ENCODE data around the gene TMPRSS9.
A peak's percentile ranks its signal among the peaks of the same experiment; 100 is the strongest.

Gene TMPRSS9

DNA sequence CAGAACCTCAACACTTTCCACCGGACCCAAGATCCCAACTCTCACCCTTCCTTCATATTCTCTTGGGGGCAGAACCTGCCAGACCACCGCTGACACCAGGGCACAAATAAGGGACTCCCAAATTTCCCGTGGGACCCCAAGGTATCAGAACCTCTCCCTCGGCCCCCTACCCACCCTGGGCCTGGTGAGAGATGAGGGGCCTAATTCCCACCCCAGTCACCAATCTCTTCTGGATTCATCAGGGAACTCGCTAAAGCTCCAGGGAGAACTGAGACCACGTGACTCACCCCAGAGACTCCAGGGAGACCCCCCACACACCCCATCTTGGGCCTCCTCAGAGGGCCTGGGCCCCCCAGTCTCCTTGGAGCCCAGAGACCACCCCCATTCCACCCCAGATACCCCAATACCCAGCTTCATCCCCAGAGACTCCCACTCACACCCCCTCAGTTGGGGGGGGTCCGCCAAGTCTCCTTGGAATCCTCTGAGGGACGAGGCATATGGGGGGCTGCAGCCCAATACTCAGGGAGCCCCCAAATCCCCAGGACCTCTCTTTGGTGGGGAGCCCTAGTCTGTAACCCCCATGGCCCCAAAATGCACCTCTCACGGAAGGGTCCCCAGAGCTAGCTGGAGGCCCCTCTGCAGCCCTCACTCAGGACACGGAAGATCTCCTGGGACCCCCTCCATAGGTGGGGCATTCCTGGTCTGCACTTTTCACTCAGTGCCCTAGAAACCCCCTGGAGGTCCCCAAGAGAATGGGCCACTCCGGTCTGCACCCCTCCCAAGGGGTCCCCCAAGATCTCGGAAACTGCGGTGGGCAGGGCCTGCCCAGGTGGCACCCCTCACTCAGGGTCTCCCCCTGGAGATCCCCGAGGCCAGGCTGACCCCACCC is 95.1 kb downstream of the TMPRSS9 start:
- no peak for ATAC-seq
- TF ChIP-seq ZFP3 (CRISPR knock-in tag; IDR thresholded peaks at IDR 0.05) = no peak
- no peak for TF ChIP-seq ZFP30 (CRISPR knock-in tag; IDR thresholded peaks at IDR 0.05)
- TF ChIP-seq, protein P1, sequence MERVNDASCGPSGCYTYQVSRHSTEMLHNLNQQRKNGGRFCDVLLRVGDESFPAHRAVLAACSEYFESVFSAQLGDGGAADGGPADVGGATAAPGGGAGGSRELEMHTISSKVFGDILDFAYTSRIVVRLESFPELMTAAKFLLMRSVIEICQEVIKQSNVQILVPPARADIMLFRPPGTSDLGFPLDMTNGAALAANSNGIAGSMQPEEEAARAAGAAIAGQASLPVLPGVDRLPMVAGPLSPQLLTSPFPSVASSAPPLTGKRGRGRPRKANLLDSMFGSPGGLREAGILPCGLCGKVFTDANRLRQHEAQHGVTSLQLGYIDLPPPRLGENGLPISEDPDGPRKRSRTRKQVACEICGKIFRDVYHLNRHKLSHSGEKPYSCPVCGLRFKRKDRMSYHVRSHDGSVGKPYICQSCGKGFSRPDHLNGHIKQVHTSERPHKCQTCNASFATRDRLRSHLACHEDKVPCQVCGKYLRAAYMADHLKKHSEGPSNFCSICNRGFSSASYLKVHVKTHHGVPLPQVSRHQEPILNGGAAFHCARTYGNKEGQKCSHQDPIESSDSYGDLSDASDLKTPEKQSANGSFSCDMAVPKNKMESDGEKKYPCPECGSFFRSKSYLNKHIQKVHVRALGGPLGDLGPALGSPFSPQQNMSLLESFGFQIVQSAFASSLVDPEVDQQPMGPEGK (CRISPR knock-in tag; IDR thresholded peaks at IDR 0.05; ENCODE audit: borderline replicate concordance) = no peak
- TF ChIP-seq, protein P2, sequence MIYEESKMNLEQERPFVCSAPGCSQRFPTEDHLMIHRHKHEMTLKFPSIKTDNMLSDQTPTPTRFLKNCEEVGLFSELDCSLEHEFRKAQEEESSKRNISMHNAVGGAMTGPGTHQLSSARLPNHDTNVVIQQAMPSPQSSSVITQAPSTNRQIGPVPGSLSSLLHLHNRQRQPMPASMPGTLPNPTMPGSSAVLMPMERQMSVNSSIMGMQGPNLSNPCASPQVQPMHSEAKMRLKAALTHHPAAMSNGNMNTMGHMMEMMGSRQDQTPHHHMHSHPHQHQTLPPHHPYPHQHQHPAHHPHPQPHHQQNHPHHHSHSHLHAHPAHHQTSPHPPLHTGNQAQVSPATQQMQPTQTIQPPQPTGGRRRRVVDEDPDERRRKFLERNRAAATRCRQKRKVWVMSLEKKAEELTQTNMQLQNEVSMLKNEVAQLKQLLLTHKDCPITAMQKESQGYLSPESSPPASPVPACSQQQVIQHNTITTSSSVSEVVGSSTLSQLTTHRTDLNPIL (CRISPR knock-in tag; IDR thresholded peaks at IDR 0.05; ENCODE audit: low read depth) = no peak
- no peak for TF ChIP-seq ZNF8 (CRISPR knock-in tag; IDR thresholded peaks at IDR 0.05)
- no peak for TF ChIP-seq ZNF70 (CRISPR knock-in tag; IDR thresholded peaks at IDR 0.05)
- TF ChIP-seq ZC3H10 (CRISPR knock-in tag; IDR thresholded peaks at IDR 0.05) = no peak
- TF ChIP-seq, protein P3, sequence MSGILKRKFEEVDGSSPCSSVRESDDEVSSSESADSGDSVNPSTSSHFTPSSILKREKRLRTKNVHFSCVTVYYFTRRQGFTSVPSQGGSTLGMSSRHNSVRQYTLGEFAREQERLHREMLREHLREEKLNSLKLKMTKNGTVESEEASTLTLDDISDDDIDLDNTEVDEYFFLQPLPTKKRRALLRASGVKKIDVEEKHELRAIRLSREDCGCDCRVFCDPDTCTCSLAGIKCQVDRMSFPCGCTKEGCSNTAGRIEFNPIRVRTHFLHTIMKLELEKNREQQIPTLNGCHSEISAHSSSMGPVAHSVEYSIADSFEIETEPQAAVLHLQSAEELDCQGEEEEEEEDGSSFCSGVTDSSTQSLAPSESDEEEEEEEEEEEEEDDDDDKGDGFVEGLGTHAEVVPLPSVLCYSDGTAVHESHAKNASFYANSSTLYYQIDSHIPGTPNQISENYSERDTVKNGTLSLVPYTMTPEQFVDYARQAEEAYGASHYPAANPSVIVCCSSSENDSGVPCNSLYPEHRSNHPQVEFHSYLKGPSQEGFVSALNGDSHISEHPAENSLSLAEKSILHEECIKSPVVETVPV (CRISPR knock-in tag; IDR thresholded peaks at IDR 0.05) = no peak
- no peak for TF ChIP-seq SNAI2 (CRISPR knock-in tag; IDR thresholded peaks at IDR 0.05)
- TF ChIP-seq BACH2 (CRISPR knock-in tag; IDR thresholded peaks at IDR 0.05; ENCODE audit: borderline replicate concordance) = no peak
- no peak for TF ChIP-seq PPARA (CRISPR knock-in tag; IDR thresholded peaks at IDR 0.05; ENCODE audit: borderline replicate concordance)
- TF ChIP-seq, protein P4, sequence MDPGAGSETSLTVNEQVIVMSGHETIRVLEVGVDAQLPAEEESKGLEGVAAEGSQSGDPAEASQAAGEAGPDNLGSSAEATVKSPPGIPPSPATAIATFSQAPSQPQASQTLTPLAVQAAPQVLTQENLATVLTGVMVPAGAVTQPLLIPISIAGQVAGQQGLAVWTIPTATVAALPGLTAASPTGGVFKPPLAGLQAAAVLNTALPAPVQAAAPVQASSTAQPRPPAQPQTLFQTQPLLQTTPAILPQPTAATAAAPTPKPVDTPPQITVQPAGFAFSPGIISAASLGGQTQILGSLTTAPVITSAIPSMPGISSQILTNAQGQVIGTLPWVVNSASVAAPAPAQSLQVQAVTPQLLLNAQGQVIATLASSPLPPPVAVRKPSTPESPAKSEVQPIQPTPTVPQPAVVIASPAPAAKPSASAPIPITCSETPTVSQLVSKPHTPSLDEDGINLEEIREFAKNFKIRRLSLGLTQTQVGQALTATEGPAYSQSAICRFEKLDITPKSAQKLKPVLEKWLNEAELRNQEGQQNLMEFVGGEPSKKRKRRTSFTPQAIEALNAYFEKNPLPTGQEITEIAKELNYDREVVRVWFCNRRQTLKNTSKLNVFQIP (CRISPR knock-in tag; IDR thresholded peaks at IDR 0.05; ENCODE audit: borderline replicate concordance, low read depth) = no peak
- TF ChIP-seq ARNTL (CRISPR knock-in tag; IDR thresholded peaks at IDR 0.05; ENCODE audit: borderline replicate concordance, low read depth) = no peak
- no peak for TF ChIP-seq ZNF565 (CRISPR knock-in tag; conservative IDR thresholded peaks at IDR 0.05; ENCODE audit: low read depth)
- no peak for TF ChIP-seq CSDC2 (CRISPR knock-in tag; IDR thresholded peaks at IDR 0.05)
- TF ChIP-seq TOX (CRISPR knock-in tag; IDR thresholded peaks at IDR 0.05; ENCODE audit: borderline replicate concordance) = no peak

DNA sequence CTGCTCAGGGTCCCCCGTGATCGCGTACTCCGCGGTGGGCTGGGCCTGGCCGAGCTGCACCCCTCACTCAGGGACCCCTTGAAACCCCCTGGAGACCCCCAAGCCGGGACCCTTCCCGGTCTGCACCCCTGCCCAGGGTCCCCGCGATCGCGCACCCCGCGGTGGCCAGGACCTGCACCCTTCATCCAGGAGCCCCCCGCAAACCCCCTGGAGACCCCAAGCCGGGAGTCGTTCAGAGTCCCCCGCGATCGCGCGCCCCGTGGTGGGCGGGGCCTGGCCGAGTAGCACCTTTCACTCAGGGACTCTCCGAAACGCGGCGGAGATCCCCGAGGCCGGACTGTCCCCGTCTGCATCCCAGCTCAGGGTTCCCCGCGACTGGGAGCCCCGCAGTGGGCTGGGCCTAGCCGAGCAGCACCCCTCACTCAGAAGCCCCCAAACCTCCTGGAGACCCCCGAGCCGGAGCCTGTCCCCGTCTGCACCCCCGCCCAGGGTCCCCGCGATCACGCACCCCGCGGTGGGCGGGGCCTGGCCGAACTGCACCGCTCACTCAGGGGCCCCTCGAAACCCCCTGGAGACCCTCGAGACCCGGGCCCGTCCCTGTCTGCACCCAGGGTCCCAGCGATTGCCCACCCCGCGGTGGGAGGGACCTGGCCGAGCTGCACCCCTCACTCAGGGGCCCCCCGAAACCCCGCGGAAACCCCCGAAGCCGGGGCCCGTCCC is 95.9 kb downstream of the TMPRSS9 start:
- TF ChIP-seq ZFP30 (CRISPR knock-in tag; IDR thresholded peaks at IDR 0.05) = no peak
- ATAC-seq = peak; percentile 60

DNA sequence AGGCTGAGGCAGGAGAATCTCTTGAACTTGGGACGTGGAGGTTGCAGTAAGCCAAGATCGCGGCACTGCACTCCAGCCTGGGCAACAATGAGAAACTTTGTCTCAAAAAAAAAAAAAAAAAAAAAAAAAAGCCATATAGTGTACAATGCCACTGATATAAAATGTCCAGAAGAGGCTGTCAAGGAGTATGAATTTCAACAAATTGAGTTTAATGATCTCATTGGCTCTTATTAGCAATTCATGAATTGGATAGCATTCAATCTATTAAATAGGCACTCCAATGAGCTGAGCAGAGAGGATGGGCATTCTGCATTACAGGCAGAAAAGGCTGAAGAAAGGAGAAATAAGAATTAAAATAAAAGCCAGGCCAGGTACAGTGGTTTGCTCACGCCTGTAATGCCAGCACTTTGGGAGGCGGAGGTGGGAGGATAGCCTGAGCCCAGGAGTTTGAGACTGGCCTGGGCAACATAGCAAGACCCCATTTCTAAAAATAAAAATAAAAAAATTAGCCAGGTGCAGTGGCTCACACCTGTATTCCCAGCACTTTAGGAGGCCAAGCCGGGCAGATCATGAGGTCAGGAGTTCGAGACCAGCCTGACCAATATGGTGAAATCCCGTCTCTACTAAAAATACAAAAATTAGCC is 97.5 kb downstream of the TMPRSS9 start:
- ATAC-seq = no peak
- no peak for TF ChIP-seq ZFP3 (CRISPR knock-in tag; IDR thresholded peaks at IDR 0.05)
- no peak for TF ChIP-seq ZC3H10 (CRISPR knock-in tag; IDR thresholded peaks at IDR 0.05)
- no peak for TF ChIP-seq ZNF70 (CRISPR knock-in tag; IDR thresholded peaks at IDR 0.05)
- no peak for TF ChIP-seq TCF4 (CRISPR knock-in tag; IDR thresholded peaks at IDR 0.05; ENCODE audit: borderline replicate concordance)
- no peak for TF ChIP-seq CSDC2 (CRISPR knock-in tag; IDR thresholded peaks at IDR 0.05)
- no peak for TF ChIP-seq ISL1 (CRISPR knock-in tag; IDR thresholded peaks at IDR 0.05)
- TF ChIP-seq BACH2 (CRISPR knock-in tag; IDR thresholded peaks at IDR 0.05; ENCODE audit: borderline replicate concordance) = no peak
- TF ChIP-seq, protein P2 (CRISPR knock-in tag; IDR thresholded peaks at IDR 0.05; ENCODE audit: low read depth) = no peak
- TF ChIP-seq, protein P5, sequence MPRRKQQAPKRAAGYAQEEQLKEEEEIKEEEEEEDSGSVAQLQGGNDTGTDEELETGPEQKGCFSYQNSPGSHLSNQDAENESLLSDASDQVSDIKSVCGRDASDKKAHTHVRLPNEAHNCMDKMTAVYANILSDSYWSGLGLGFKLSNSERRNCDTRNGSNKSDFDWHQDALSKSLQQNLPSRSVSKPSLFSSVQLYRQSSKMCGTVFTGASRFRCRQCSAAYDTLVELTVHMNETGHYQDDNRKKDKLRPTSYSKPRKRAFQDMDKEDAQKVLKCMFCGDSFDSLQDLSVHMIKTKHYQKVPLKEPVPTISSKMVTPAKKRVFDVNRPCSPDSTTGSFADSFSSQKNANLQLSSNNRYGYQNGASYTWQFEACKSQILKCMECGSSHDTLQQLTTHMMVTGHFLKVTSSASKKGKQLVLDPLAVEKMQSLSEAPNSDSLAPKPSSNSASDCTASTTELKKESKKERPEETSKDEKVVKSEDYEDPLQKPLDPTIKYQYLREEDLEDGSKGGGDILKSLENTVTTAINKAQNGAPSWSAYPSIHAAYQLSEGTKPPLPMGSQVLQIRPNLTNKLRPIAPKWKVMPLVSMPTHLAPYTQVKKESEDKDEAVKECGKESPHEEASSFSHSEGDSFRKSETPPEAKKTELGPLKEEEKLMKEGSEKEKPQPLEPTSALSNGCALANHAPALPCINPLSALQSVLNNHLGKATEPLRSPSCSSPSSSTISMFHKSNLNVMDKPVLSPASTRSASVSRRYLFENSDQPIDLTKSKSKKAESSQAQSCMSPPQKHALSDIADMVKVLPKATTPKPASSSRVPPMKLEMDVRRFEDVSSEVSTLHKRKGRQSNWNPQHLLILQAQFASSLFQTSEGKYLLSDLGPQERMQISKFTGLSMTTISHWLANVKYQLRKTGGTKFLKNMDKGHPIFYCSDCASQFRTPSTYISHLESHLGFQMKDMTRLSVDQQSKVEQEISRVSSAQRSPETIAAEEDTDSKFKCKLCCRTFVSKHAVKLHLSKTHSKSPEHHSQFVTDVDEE (CRISPR knock-in tag; IDR thresholded peaks at IDR 0.05) = no peak
- TF ChIP-seq, protein P3 (CRISPR knock-in tag; IDR thresholded peaks at IDR 0.05) = no peak
- TF ChIP-seq, protein P1 (CRISPR knock-in tag; IDR thresholded peaks at IDR 0.05; ENCODE audit: borderline replicate concordance) = no peak
- no peak for TF ChIP-seq PPARA (CRISPR knock-in tag; IDR thresholded peaks at IDR 0.05; ENCODE audit: borderline replicate concordance)
- no peak for TF ChIP-seq ZFP30 (CRISPR knock-in tag; IDR thresholded peaks at IDR 0.05)

All from SK-N-SH treated with all-trans-retinoic acid at 6 μM for 48 hours (cell line).